Measurements from ENCODE around the gene ARHGAP15.

The ARHGAP15 gene

DNA sequence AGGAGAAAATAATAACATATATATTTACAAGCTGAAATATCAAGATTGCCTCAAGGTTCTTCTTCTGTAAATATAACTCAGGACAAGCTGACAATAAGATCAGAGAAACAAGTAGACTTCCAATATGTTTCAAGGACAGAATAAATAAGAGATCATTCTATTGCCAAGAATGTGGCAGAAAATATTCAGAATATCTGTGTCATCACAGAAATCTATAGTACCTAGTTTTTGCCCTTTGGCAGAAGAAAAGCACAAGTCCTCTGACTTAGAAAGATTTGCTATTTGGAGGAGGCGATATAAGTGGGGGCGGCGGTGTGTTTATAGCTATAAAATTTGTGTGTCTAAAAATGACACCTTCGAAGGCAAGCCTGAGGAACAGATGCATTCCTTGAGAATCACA lies 34.3 kb downstream of the ARHGAP15 start:
- in situ Hi-C loops (cut with MboI; ENCODE audit: low sequenced_read_pairs) = no loop called here

DNA sequence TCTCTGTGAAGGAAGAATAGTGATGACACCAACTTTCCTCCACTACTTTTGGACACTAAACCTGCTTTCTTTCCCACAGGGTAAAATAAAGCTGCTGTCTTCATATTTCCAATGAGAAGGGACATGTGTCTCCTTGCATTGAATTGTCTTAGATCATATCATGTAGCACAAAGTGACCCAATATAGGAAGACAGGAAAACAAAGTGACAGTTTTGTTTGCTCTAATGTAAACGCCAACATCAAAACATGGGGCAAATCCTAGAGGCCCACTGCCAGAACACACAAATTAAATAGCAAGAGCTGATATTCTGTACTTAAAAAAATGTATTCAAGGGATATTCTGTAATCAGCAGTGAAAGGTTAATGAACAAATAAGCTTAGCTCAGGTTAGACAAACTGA lies 36.1 kb downstream of the ARHGAP15 start:
- in situ Hi-C loops (cut with MboI; ENCODE audit: low sequenced_read_pairs) = no loop called here

DNA sequence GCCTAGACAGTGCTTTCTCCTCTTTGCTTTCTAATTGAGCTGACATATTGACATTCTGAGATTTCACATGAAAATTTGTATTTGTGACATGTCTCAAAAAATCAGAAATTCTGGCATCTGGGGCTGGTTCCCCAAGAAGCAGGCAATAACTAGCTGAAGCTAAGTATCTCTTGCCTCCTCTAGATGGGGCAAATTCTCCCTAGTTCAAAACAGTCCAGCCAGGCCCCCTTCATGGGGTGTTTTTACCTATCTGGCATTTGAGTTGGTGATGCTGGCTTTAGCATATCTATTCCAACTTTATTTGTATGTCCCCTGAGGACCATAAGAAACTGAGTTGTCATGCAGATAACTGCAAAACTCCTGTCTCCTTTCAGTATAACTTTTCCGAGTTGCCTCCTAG lies 39.9 kb downstream of the ARHGAP15 start:
- in situ Hi-C loops (cut with MboI; ENCODE audit: low sequenced_read_pairs) = no loop called here

GRCh38 chr2:143171817-143172216 lies 42.6 kb downstream of the ARHGAP15 start:
- in situ Hi-C loops (cut with MboI; ENCODE audit: low sequenced_read_pairs) = no loop called here

DNA sequence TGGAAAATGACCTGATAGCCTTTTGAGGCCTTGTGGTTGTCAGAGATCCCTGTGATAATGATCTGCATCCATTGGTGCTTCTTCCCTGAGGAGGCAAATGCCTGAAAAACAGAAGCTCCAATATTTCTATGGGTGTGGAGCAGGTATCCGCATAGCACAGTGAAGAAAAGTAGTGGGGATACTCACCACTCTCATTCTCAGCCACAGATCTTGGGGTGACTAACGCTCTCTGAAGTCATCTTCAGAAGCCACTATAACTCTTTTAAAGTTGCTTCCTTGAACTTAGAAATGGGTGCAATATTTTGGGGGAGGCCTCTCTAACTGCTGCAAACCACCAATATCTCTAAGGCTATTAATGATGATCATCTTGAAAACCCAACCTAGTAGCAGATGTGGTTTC lies 46.2 kb downstream of the ARHGAP15 start:
- in situ Hi-C loops (cut with MboI; ENCODE audit: low sequenced_read_pairs) = no loop called here

DNA sequence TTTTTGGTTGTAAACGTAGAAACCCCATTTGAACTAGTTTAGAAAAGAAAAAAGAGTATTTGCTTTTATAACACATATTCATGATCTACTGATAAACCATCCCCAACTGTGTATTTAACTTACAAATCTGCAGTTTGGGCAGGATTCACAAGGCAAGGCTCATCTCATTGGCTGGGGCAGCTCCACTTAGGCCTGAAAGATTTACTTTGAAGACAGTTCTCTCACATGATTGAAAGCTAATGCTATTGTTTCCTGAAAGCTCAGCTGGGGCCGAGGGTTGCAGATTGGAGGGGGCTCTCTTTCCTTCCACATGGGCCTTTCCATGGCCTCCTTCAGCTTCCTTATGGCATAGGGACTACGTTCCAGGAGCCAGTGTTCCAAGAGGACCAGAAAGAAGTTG lies 47.4 kb downstream of the ARHGAP15 start:
- in situ Hi-C loops (cut with MboI; ENCODE audit: low sequenced_read_pairs) = no loop called here

DNA sequence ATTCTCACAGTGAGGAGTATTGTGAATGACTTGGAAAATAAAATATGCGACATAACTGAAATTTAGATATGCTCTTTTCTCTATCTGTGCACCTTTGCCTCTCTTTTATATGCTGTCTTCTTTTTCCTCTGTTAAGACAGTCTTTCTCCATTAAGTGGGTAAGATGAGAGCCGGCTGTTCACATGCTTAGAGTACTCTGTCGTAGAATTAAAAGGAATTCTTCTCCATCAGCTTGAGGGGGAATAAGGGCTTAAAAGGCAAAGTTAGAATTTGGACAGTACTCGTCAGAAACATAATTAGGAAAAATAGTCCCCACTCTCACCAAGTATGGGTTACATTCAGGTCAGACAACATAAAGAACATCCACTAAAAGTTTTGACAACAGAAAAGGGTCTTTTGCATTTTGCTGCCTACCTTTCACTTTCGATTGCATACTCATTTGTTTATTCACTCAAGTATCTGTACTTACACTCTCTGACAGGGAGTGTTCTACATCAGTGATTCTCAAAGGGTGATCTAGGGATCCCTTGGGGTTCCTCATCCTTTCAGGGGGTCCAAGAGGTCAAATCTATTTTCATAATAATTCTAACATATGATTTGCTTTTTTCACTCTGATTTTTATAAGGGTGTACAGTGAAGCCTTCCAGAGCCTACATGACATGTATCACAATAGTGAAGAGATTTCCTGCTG lies 48.0 kb downstream of the ARHGAP15 start:
- in situ Hi-C loops (cut with MboI; ENCODE audit: low sequenced_read_pairs) = no loop called here

DNA sequence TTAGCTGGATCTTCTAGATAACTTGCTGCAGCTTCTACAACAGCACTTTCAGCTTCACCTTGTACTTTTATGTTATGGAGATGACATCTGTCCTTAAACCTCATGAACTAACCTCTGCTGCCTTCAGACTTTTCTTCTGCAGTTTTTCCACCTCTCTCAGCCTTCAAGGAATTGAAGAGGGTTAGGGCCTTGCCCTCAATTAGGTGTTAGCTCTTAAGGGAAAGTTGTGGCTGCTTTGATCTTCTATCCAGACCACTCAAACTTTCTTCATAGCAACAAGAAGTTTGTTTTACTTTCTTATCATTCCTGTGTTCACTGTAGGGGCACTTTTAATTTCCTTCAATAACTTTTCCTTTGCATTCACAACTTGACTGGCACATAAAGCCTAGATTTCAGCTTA lies 52.3 kb downstream of the ARHGAP15 start:
- in situ Hi-C loops (cut with MboI; ENCODE audit: low sequenced_read_pairs) = no loop called here

DNA sequence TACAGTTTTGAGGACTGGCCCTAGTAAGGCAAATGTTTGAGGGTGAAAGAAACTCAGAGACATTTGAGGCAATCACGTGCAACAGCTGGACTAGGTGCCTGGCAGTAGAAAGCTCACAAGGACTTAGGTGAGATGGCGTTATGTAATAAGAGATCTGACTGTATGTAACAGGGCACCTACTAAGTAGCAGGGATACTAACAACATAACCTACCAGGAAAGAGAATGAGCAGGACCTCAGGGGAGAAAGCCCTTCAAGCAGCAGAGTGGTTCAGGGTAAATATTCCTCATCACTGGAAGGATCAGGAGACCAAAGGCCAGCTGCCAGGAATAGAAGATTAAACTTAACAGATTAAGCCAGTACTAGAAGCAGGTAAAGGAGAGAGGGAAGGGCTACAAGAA lies 53.4 kb downstream of the ARHGAP15 start:
- in situ Hi-C loops (cut with MboI; ENCODE audit: low sequenced_read_pairs) = no loop called here

- in situ Hi-C loops (cut with MboI; ENCODE audit: low sequenced_read_pairs) = no loop called here
These were observed 54.7 kb downstream of the ARHGAP15 start for GRCh38 chr2:143183804-143184463.

- in situ Hi-C loops (cut with MboI; ENCODE audit: low sequenced_read_pairs) = no loop called here
These were observed 57.7 kb downstream of the ARHGAP15 start for GRCh38 chr2:143186876-143187275.

DNA sequence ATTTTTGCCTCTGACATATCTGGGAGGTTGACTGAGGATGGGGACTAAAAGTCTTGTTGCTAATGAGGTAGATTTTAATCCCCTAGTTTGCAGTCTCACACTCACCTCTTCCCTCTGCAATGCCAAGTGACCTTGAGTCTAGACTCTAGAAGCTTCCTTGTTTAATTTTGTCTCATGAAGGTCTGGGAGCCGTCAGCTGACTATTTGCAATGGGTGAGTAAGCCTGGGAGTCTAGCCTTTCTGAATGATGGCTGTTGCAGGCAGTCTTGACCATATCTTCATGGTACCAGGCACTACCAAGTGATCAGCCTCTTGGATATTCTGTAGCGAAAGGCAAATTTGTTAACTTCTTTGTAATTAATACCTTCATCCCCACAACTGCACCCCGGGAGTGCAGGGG lies 61.2 kb downstream of the ARHGAP15 start:
- in situ Hi-C loops (cut with MboI; ENCODE audit: low sequenced_read_pairs) = no loop called here

GRCh38 chr2:143192106-143192505 lies 62.9 kb downstream of the ARHGAP15 start:
- in situ Hi-C loops (cut with MboI; ENCODE audit: low sequenced_read_pairs) = no loop called here

DNA sequence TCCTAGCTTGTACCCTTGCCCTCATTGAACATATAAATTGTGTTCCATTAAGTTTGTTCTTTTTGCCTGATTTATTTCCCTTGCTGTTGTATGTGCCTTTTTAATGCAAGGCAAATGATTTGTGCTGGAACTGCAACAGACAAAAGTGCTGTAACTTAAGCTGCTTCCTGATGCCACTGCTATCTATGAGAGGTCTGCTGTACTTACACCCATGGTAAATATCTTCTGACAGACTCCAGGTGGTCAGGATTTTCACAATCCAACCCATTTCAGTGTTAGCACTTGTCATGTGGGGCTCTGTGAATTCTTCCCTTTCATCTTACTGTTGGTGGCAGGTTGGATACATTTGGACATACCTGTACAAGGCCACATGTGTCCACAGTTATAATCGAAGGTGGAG lies 63.5 kb downstream of the ARHGAP15 start:
- in situ Hi-C loops (cut with MboI; ENCODE audit: low sequenced_read_pairs) = no loop called here

DNA sequence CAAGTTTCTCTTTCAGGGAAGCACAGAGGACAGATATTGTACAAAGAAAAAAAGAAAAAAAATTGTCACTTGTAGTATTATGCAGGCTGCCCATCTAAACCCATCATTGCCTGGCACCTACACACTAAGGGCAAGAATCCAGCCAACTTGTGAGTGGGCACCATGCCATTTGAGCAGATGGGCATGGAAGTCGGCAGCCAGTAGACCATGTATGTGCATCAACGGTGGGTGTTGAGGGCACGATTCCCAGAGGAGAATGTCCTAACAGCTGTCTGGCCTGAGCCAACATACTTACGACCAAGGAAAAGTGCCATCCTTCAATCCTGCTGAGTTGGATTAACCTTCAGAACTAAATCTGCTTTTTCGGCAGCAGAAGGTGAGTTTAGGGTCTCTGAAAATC lies 63.9 kb downstream of the ARHGAP15 start:
- in situ Hi-C loops (cut with MboI; ENCODE audit: low sequenced_read_pairs) = no loop called here

- in situ Hi-C loops (cut with MboI; ENCODE audit: low sequenced_read_pairs) = no loop called here
These were observed 66.3 kb downstream of the ARHGAP15 start for GRCh38 chr2:143195511-143195910.

- in situ Hi-C loops (cut with MboI; ENCODE audit: low sequenced_read_pairs) = loop anchor here (25.0 kb wide), 1 partner anchor 92 kb away; no protein-coding TSS in a partner anchor
These were observed 74.8 kb downstream of the ARHGAP15 start for GRCh38 chr2:143204062-143204461.

DNA sequence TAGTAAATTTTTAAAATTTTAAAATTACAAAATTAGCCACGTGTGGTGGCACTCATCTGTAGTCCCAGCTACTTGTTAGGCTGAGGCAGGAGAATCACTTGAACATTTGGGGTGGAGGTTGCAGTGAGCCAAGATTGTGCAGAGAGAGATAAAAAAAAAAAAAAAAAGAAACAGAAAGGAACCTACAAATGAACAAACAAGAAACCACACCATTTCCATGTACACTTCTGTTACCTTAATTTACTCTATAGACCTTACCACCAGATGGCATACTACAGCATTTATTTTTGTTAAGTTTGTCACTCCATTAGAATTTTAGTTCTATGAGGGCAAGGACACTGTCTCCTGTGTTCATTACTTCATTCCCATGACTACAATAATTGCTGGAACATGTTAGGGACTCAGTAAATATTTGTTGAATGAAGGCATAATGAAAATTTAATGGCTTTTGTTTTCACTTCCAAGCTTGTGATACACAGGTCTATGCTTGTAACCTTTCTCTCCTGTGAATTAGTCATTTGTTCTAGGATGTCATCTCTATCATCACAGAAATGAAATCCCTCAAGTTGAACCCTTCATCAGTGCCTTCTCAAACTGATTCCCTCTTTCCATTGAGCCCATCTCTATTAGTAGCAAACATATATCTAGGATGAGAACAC lies 76.0 kb downstream of the ARHGAP15 start:
- in situ Hi-C loops (cut with MboI; ENCODE audit: low sequenced_read_pairs) = loop anchor here (25.0 kb wide), 1 partner anchor 93 kb away; no protein-coding TSS in a partner anchor

- in situ Hi-C loops (cut with MboI; ENCODE audit: low sequenced_read_pairs) = loop anchor here (25.0 kb wide), 1 partner anchor 98 kb away; no protein-coding TSS in a partner anchor
These were observed 80.6 kb downstream of the ARHGAP15 start for GRCh38 chr2:143209570-143210445.

DNA sequence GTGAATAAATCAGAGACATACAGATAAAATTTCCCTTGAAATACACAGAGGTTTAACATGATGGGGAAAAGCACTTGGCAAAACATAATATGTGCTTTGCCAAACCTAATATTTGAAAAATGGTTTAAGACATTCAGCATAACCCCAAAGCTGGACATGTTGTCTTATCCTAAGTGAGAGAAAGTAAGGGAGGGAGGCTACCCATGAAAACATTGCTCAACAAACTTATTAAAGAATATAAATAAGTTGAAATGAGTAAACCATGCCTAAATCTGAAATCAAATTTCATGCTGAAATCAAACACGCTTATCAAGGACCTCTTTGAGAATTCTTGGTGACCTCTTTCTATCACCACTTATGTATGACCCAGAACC lies 81.2 kb downstream of the ARHGAP15 start:
- in situ Hi-C loops (cut with MboI; ENCODE audit: low sequenced_read_pairs) = loop anchor here (25.0 kb wide), 1 partner anchor 98 kb away; no protein-coding TSS in a partner anchor
